Aorta (tissue), 5 donors: Measurements from ENCODE around the gene WDR46. TPM values are rescaled to one million over a fixed set of nuclear protein-coding genes. Genes with fewer than 3 reads are reported as not detected.
"Not testable (repeated sequence)": the region's sequence is repeated elsewhere in the genome, so short reads cannot be mapped to it uniquely, and the experiment has no call there.

ENCODE experiments used
- ATAC-seq: fragments of 200-7000 bp; cut with Tn5 transposase; one replicate; pipeline ENCODE4 v1.9.1; 2022; ENCODE audit warnings: moderate library complexity; ENCODE audit not compliant: low FRiP score
- DNase-seq, 2 donors: peaks; one replicate each; pipeline ENCODE4 v3.0.0-alpha.2; 2020
- H3K27ac ChIP-seq, 2 donors: one replicate each; pipeline ENCODE4 v1.5.1; 2013; ENCODE audit warnings: low read length in 2 of 2, mild to moderate bottlenecking in 2 of 2, moderate library complexity in 2 of 2, control low read depth in 1 of 2, inconsistent platforms in 1 of 2, low read depth in 1 of 2
- H3K27me3 ChIP-seq, 2 donors: one replicate each; pipeline ENCODE4 v1.6.1; 2013; ENCODE audit warnings: control low read depth in 1 of 2, low read length in 1 of 2, mild to moderate bottlenecking in 1 of 2, moderate library complexity in 1 of 2; ENCODE audit not compliant: insufficient read depth in 2 of 2, control insufficient read depth in 1 of 2
- H3K36me3 ChIP-seq, 2 donors: one replicate each; pipeline ENCODE4 v1.6.1; 2013; ENCODE audit warnings: control low read depth in 1 of 2, low read length in 1 of 2, mild to moderate bottlenecking in 1 of 2; ENCODE audit not compliant: insufficient read depth in 2 of 2, control insufficient read depth in 1 of 2
- H3K4me1 ChIP-seq, 2 donors: one replicate each; pipeline ENCODE4 v1.6.1; 2013; ENCODE audit warnings: low read length in 2 of 2, control low read depth in 1 of 2, mild to moderate bottlenecking in 1 of 2, moderate library complexity in 1 of 2; ENCODE audit not compliant: insufficient read depth in 2 of 2, control insufficient read depth in 1 of 2
- H3K4me3 ChIP-seq, 2 donors: one replicate each; pipeline ENCODE4 v1.5.1; 2013; ENCODE audit warnings: low read length in 2 of 2, control low read depth in 1 of 2, mild to moderate bottlenecking in 1 of 2
- H3K9me3 ChIP-seq: one replicate; pipeline ENCODE4 v1.6.1; 2013; ENCODE audit warnings: mild to moderate bottlenecking, low read length; ENCODE audit not compliant: control insufficient read depth
- WGBS, 2 donors: extraction: QIAGEN DNeasy Blood & Tissue Kit; methylation state at CpG; one replicate each; pipeline ENCODE4 v1.1.7; 2013; 5-methylcytosine and 5-hydroxymethylcytosine counted together
- intact Hi-C, 2 donors: fragments of 100-400 bp; cut with DNase I; formaldehyde crosslinking; loops; one replicate each; pipeline versions ENCODE4 v1.14.2 to v1.15.0; 2022
- polyA plus RNA-seq, 2 donors: library from polyadenylated mRNA; stranded (reverse); fragments of 200-250 nt; gene quantifications; one replicate each; pipeline ENCODE4 v1.2.3, GENCODE V29; 2013
- total RNA-seq, 2 donors: library from RNA; stranded (reverse); fragmentation: NEBNext Ultra II Directional; extraction: Animal tissue kit (Norgen Biotek cat#: 25700); gene quantifications; one replicate each; pipeline ENCODE4 v1.2.1, GENCODE V29; 2021
- donor health status: healthy with polysubstance abuse.
- donor health status: Bipolar disorder and iron deficiency.
- donor health status: DM: no; HTN: no; CAD: no.
- donor health status: DM: no; HTN: no; CAD: no.
- donor health status: DM: yes; HTN: yes; CAD: no.

WDR46 gene
- total and polyA plus RNA-seq, 4 donors = 24.5 to 143 (median 40.6) TPM

DNA sequence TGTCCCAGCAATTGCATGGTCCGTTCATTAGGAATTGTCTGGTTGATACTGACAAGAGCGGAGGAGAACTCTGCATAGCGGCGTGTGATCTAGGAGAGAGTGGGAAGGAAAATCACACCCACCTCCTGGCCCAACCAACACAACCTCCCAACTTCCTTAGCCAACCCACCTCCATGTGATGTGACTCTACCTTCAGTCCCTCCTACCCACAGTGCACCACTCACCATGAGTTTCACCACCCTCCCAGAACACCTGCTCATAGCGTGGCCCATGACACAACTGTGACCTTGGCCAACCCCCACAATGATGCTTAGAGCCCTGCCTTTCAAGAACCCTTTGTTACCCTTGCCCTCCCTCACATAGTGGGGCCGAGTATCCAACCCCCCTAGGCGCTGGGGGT lies 25.0 kb downstream of the WDR46 start:
- Histone ChIP-seq H3K36me3 (peaks cover 0 to 3% of the 10 kb centered on the region in 2 donors), H3K4me3 (no peak overlapping the region), H3K4me1 (no peaks in the 10 kb centered on the region), H3K27me3 (no peaks in the 10 kb centered on the region), H3K9me3 (no peaks in the 10 kb centered on the region), H3K27ac (no peak overlapping the region)
- WGBS, 2 donors = 85 to 89% methylated on average over 7 of the region's 7 CpGs
- DNase-seq (no peak), ATAC-seq (no peak)
- intact Hi-C loops = no loop called here

GRCh38 chr6:33262490-33262889 lies 26.5 kb downstream of the WDR46 start:
- H3K27me3 ChIP-seq, H3K27ac ChIP-seq, H3K36me3 ChIP-seq, H3K4me3 ChIP-seq, H3K9me3 ChIP-seq, DNase-seq, ATAC-seq, H3K4me1 ChIP-seq, intact Hi-C loops: not testable (repeated sequence)
- WGBS, 2 donors = 92 to 93% methylated on average over 3 of the region's 3 CpGs

GRCh38 chr6:33259032-33259431 lies 30.0 kb downstream of the WDR46 start:
- ATAC-seq = no peak
- H3K36me3 ChIP-seq = no peaks in the 10 kb centered on the region
- DNase-seq = no peak

DNA sequence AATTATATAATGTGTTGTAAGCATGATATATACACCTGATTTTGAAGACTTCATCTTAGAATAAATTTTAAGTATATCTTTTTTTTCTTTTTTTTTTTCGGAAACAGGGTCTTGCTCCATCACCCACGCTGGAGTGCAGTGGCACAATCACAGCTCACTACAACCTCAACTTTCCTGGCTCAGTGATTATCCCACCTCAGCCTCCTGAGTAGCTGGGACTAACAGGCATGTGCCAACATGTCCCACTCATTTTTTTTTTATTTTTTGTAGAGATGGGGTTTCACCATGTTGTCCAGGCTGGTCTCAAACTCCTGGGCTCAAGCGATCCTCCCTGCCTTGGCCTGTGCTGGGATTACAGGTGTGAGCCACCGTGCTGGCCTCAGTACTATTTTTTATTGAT lies 34.4 kb downstream of the WDR46 start:
- ATAC-seq = no peak
- DNase-seq = no peak
- H3K4me1 ChIP-seq = no peaks in the 10 kb centered on the region
- intact Hi-C loops = no loop called here
- no peaks in the 10 kb centered on the region for H3K9me3 ChIP-seq
- no peaks in the 10 kb centered on the region for H3K36me3 ChIP-seq
- WGBS, 2 donors = 89 to 90% methylated on average over 4 of the region's 4 CpGs
- no peak overlapping the region for H3K4me3 ChIP-seq
- H3K27me3 ChIP-seq = no peaks in the 10 kb centered on the region
- H3K27ac ChIP-seq = no peak overlapping the region

More at GRCh38 chr6:33259032-33259431, 30.0 kb downstream of the WDR46 start:
- Histone ChIP-seq H3K27ac (no peak overlapping the region), H3K9me3 (no peaks in the 10 kb centered on the region), H3K4me3 (no peak overlapping the region), H3K27me3 (no peaks in the 10 kb centered on the region), H3K4me1 (no peaks in the 10 kb centered on the region)
- WGBS, 2 donors = 86% methylated on average over 5 of the region's 5 CpGs
- intact Hi-C loops = no loop called here

DNA sequence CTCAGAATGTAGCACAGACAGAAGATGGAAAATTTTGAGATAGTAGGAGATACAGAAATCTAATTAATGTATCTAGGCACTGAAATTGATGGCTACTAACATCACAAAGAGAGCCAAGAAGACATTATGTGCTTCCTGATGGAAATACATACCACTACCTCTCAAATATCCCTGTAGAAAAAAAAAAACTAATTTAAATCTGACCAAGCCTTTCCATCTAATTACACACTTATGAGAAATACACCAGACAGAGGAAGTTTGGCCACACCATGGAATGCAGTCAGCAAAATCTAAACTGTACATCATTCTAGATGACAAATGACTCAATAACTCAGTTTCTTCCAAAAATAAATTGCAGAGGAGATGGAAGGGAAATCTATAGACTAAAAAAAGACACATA lies 36.3 kb downstream of the WDR46 start:
- DNase-seq = no peak
- ATAC-seq = no peak
- Histone ChIP-seq H3K27ac (no peak overlapping the region), H3K36me3 (no peaks in the 10 kb centered on the region), H3K4me3 (no peak overlapping the region), H3K27me3 (no peaks in the 10 kb centered on the region), H3K4me1 (no peaks in the 10 kb centered on the region), H3K9me3 (no peaks in the 10 kb centered on the region)
- intact Hi-C loops = no loop called here

DNA sequence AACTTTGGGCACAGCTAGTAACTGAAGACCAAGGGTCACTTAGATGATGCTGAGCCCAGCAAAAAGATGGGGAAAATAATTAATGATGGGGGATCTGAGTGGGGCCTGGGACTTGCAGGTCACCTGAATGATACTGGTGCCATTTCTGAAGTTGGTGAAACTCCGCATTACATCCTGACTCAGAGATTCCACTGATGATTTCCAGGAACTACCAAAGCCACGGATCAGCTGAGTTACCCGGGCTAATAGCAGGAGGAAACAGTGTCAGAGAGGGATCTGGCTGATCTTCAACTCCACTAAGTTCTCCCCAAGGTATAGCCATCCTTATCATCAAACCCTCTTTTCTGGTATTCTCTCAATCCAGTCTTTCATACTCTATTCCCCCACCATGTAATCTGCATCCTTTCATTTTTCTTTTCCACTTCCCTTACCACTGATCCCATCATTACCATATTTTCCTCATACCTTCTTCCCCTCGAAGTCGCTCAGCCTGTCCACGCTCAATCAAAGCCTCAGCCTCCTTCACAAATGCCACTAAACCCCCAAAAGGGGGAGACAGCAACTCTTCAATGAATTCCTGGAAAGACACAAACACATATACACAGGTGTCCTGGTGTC lies 37.5 kb downstream of the WDR46 start:
- H3K27me3 ChIP-seq = no peaks in the 10 kb centered on the region
- no peak overlapping the region for H3K4me3 ChIP-seq
- no peak overlapping the region for H3K27ac ChIP-seq
- DNase-seq (no peak), ATAC-seq (no peak)
- intact Hi-C loops = no loop called here
- H3K4me1 ChIP-seq = no peaks in the 10 kb centered on the region
- no peaks in the 10 kb centered on the region for H3K9me3 ChIP-seq
- WGBS, 2 donors = 83 to 89% methylated on average over 6 of the region's 6 CpGs
- H3K36me3 ChIP-seq = no peaks in the 10 kb centered on the region

- no peak overlapping the region for H3K4me3 ChIP-seq
- ATAC-seq = no peak
- H3K27me3 ChIP-seq = no peaks in the 10 kb centered on the region
- no peak for DNase-seq
- no peak overlapping the region for H3K27ac ChIP-seq
- no peaks in the 10 kb centered on the region for H3K36me3 ChIP-seq
- no peaks in the 10 kb centered on the region for H3K4me1 ChIP-seq
- H3K9me3 ChIP-seq = no peaks in the 10 kb centered on the region
- 91 to 97% methylated on average over 13 of the region's 13 CpGs for WGBS, 2 donors
- intact Hi-C loops = no loop called here
These were observed 38.3 kb downstream of the WDR46 start for GRCh38 chr6:33250731-33251130.

DNA sequence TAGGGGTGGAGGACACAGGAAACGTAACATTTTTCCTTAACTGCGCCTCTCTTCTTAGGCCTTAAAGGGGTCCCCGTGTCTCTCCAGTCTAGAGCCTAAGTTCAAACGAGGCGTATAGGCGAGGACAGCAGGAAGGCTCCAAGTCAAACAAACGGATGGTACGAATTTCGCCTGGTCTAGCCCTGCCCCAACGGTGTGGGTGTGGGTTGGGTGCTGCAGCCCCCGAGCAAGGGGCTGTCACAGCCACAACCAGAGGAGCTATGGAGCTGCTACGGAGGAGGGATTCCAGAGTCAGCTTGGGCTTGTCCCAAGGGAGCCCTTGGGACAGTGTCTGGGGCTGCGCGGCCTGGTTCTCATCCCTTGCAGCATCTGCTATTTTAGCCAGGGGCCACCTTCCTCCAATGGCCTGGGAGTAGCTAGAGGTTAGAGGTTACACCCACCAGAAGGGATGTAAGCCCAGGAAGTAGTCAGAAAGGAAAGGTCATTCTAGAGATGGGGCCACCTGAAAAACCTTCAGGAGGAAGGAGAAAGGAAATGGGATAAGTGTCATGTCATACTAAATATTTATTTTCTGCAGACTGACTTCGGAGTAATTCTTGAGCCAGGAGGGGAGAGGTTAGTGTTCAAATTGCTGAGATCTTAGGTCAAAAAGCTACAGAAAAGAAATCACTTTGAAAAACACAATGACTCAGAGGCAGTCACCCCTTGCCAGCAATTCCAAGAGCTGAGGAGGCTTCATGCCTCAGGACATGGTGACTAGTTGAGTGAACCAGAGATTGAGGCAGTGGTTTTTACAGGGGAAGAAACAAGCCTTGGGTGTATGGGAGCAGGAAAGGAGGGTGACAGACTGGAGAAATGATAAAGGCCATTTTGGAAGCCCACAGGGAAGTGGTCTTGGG lies 39.1 kb downstream of the WDR46 start:
- Histone ChIP-seq H3K27me3 (no peaks in the 10 kb centered on the region), H3K27ac (peak overlapping the region; percentile 88), H3K4me3 (peak overlapping the region; percentile 44 to 47), H3K9me3 (no peaks in the 10 kb centered on the region), H3K36me3 (no peaks in the 10 kb centered on the region), H3K4me1 (no peaks in the 10 kb centered on the region)
- DNase-seq (peak in 1 of 2 donors; percentile 53), ATAC-seq (peak; percentile 3)
- intact Hi-C loops = loop anchor here (1.0 to 5.0 kb wide), 6 partner anchors 37 to 233 kb away; partner anchors contain the start of genes RXRB (in 1 of the 2) and SLC39A7 (in 1 of the 2)
- 3 to 5% methylated on average over 15 of the region's 15 CpGs for WGBS, 2 donors
